ENCODE results near the gene FBXO3. TPM values are rescaled to one million over a fixed set of nuclear protein-coding genes. Genes with fewer than 3 reads are reported as not detected.

FBXO3 gene, protein sequence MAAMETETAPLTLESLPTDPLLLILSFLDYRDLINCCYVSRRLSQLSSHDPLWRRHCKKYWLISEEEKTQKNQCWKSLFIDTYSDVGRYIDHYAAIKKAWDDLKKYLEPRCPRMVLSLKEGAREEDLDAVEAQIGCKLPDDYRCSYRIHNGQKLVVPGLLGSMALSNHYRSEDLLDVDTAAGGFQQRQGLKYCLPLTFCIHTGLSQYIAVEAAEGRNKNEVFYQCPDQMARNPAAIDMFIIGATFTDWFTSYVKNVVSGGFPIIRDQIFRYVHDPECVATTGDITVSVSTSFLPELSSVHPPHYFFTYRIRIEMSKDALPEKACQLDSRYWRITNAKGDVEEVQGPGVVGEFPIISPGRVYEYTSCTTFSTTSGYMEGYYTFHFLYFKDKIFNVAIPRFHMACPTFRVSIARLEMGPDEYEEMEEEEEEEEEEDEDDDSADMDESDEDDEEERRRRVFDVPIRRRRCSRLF
- 29.2 and 31.2 TPM in 2 replicates for total RNA-seq

DNA sequence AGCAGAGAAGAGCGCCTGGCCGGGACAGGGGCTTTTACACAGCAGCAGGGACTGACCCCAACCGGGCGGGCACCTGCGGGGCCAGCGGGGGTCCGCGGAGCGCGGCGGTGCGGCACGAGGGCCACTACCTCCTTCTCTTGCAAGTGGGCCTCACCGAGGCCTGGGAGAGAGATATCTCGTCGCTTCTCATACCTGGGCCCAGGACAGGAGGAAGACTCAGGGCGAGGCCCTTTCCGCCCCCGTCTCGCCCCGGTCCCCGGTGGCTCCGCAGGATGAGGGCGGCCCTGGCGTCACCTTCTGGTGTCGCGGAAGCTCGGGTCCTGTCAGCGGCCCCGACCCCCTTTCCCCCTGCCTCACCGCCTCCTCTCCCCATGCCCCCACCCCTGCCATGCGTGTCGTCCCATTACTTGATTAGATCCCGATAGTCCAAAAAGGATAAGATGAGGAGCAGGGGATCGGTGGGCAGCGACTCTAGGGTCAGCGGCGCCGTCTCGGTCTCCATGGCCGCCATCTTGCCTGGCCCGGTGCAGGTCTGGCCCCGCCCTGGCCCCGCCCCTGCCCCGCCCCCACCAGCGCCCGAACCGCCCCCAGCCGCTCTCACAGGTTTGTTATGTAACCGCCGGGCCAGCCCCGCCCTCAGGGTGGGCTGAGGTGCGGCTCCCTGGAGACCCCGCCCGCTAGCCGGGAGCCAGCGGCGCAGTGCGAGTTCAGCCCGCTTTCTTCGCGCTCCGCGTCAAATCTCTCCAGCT, at the start of gene FBXO3:
Gene FBXO3, minus strand, starts transcription at position 534 of the 749 bp plus-strand sequence. Its CDS starts 23 bp downstream, at position 511.

DNA sequence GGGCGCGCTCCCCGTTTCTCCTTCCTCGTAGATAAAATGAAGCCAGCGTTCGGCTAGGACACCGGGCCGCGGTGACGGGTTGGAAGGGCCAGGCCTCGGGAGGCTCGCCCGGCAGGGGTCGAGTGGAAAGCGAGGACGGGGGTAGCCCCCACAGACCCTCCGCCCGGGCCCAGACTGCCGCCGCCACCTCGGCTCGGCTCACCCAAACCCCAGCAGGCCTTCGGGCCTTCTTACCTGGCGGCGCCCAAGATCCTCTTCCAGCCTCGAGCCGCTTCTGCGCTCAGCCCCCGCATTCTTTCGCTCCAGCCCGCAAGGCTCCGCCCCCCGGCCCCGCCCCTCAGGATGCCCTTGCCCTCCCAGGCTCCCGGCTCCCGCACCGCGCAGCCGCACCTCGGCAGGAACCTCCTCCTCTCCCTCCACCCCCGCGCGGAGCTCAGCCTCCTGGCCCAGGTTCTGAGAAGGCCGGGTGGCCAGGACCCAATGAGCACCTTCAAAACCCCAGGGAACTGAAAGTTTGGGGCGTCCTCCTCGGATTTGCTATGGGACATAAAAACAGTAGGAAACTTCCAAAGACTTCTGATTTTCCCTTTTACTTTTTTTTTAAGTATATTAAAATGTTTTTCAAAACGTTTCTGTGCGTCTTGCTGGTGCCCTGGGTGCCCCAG, 38.0 kb downstream of the FBXO3 start, which contains the start of gene CD59:
Gene CD59, minus strand, starts transcription at position 276 of the 665 bp plus-strand sequence. CDS start 13,978 bp downstream, outside the sequence.

DNA sequence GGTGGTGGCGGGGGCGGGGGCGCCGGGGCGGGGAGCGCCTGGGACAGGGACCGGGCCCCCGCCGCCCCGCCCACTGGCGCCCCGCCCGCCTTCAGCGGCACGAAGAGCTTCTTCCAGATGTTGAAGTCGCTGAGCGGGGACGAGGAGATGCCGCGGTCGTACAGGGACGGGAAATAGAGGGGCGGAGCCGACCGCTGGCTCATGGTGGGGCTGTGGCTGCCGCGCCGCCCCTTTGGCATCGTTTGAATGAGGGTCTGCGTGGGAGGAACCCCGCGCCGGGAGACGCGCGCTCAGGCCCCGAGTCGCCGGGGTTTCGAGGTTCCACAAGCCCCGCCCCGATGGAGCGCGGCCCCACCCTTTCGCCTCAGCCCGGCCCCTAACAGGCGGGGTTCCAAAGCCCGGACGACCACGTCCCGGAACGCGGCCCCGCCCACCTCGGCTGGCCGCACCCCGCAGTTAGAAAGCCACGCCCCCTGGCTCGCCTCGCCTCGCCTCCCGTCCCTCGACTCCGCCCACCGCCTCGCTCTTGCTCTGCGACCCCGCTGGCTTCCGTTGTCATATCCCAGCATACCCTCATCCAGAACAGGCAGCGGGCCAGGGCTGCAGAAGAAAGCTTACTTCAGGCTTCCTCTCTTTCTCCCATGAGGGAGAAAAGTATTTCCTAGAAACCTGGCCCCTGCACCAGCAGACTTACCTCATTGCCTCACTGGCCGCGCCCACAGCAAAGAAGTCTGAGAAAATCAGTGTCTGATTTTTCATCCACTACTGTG, 73.6 kb downstream of the FBXO3 start, which contains the start of gene C11orf91:
Gene C11orf91, minus strand, starts transcription at position 325 of the 770 bp plus-strand sequence. Its CDS starts 86 bp downstream, at position 239.

Other genes with a start within 250 kb of the FBXO3 start
- gene C11orf91, start 73.7 kb downstream of the FBXO3 start, total RNA-seq, result not detected in 2 replicates
- gene CD59, start 38.1 kb downstream of the FBXO3 start, total RNA-seq, result 305 and 344 TPM in 2 replicates
- gene LMO2, start 117.6 kb upstream of the FBXO3 start, total RNA-seq, result 0.09 and 0.14 TPM in 2 replicates

All from smooth muscle cell of bladder (primary cell).